CD14-positive monocyte (primary cell): ENCODE data around the gene NUAK1. TPM values are rescaled to one million over a fixed set of nuclear protein-coding genes. Genes with fewer than 3 reads are reported as not detected.

Experiments
- DNase-seq, 3 donors: peaks; one replicate each; pipeline ENCODE4 v3.0.0-alpha.2; 2011 to 2022
- H2AFZ ChIP-seq: 2 replicates; pipeline ENCODE4 v1.6.0; 2012; ENCODE audit warnings: mild to moderate bottlenecking, low read depth, low read length, inconsistent platforms; ENCODE audit not compliant: insufficient read depth, poor library complexity, severe bottlenecking
- H3K27ac ChIP-seq, 2 donors: 1 replicate in 1 of 2; 2 replicates in 1 of 2; pipeline ENCODE4 v1.5.1; 2012 to 2013; ENCODE audit warnings: low read length in 2 of 2, control low read depth in 1 of 2, inconsistent platforms in 1 of 2, low read depth in 1 of 2, mild to moderate bottlenecking in 1 of 2
- H3K27me3 ChIP-seq, 2 donors: one replicate each; pipeline versions ENCODE4 v1.6.0 to v1.6.1; 2011 to 2013; ENCODE audit warnings: low read length in 2 of 2; ENCODE audit not compliant: control insufficient read depth in 2 of 2, insufficient read depth in 2 of 2
- H3K36me3 ChIP-seq, 2 donors: replicated peaks in 1 of 2; 1 replicate in 1 of 2; 2 replicates in 1 of 2; pipeline versions ENCODE4 v1.5.1 to v1.6.1; 2012 to 2013; ENCODE audit warnings: low read length in 2 of 2, control low read depth in 1 of 2, inconsistent platforms in 1 of 2, mild to moderate bottlenecking in 1 of 2; ENCODE audit not compliant: insufficient read depth in 2 of 2, control insufficient read depth in 1 of 2
- H3K4me1 ChIP-seq, 2 donors: 1 replicate in 1 of 2; 2 replicates in 1 of 2; pipeline versions ENCODE4 v1.5.1 to v1.6.1; 2012 to 2013; ENCODE audit warnings: low read length in 2 of 2, control low read depth in 1 of 2, inconsistent platforms in 1 of 2, mild to moderate bottlenecking in 1 of 2, moderate library complexity in 1 of 2; ENCODE audit not compliant: insufficient read depth in 2 of 2, control insufficient read depth in 1 of 2
- H3K4me2 ChIP-seq: replicated peaks from 2 replicates; pipeline ENCODE3; 2012; ENCODE audit warnings: low read length, moderate library complexity, mild to moderate bottlenecking; ENCODE audit not compliant: poor library complexity, severe bottlenecking; ENCODE audit errors: extremely low read depth
- H3K4me3 ChIP-seq, 3 experiments: fragments of 200-600 bp in 1 of 3; sonication (generic) in 1 of 3; replicated peaks in 1 of 3; 1 replicate in 2 of 3; 2 replicates in 1 of 3; pipeline ENCODE4 v1.5.1; 2011 to 2013; ENCODE audit warnings: low read length in 3 of 3, mild to moderate bottlenecking in 3 of 3, control low read depth in 2 of 3, low read depth in 2 of 3, inconsistent platforms in 1 of 3, moderate library complexity in 1 of 3
- H3K79me2 ChIP-seq: 2 replicates; pipeline ENCODE4 v1.6.0; 2012; ENCODE audit warnings: mild to moderate bottlenecking, control low read depth, inconsistent platforms, low read length, moderate library complexity; ENCODE audit not compliant: insufficient read depth
- H3K9ac ChIP-seq: 2 replicates; pipeline ENCODE4 v1.6.0; 2017; ENCODE audit warnings: low read length, mild to moderate bottlenecking; ENCODE audit not compliant: insufficient read depth, poor library complexity, severe bottlenecking
- H3K9me3 ChIP-seq, 2 donors: replicated peaks in 1 of 2; 1 replicate in 1 of 2; 2 replicates in 1 of 2; pipeline versions ENCODE4 v1.5.1 to v1.6.1; 2012 to 2013; ENCODE audit warnings: low read length in 2 of 2, control low read depth in 1 of 2; ENCODE audit not compliant: control insufficient read depth in 1 of 2, insufficient read depth in 1 of 2
- H4K20me1 ChIP-seq: 2 replicates; pipeline ENCODE4 v1.6.0; 2012; ENCODE audit warnings: mild to moderate bottlenecking, low read length, control low read depth, moderate library complexity; ENCODE audit not compliant: insufficient read depth
- H3K27ac Mint-ChIP-seq, 7 donors: one replicate each; pipeline ENCODE4 v1.8.0; 2020; ENCODE audit warnings: mild to moderate bottlenecking in 7 of 7, mixed read lengths in 7 of 7, moderate library complexity in 6 of 7, inconsistent platforms in 2 of 7
- H3K27me3 Mint-ChIP-seq, 3 donors: one replicate each; pipeline ENCODE4 v1.8.0; 2021 to 2022; ENCODE audit warnings: low read depth in 3 of 3, mild to moderate bottlenecking in 3 of 3, mixed read lengths in 3 of 3, moderate library complexity in 3 of 3, inconsistent platforms in 1 of 3
- H3K36me3 Mint-ChIP-seq, 2 donors: one replicate each; pipeline ENCODE4 v1.8.0; 2020; ENCODE audit warnings: mixed read lengths in 2 of 2, inconsistent platforms in 1 of 2, mild to moderate bottlenecking in 1 of 2
- H3K4me1 Mint-ChIP-seq: one replicate; pipeline ENCODE4 v1.8.0; 2020; ENCODE audit warnings: mild to moderate bottlenecking, mixed read lengths
- H3K4me3 Mint-ChIP-seq, 2 donors: one replicate each; pipeline ENCODE4 v1.8.0; 2020; ENCODE audit warnings: mild to moderate bottlenecking in 2 of 2, mixed read lengths in 2 of 2, moderate library complexity in 1 of 2
- H3K9me3 Mint-ChIP-seq, 7 donors: one replicate each; pipeline ENCODE4 v1.8.0; 2020 to 2022; ENCODE audit warnings: mixed read lengths in 7 of 7, mild to moderate bottlenecking in 6 of 7, moderate library complexity in 6 of 7, inconsistent platforms in 2 of 7
- WGBS: methylation state at CpG from one replicate; pipeline ENCODE4 v1.1.5; 2013; ENCODE audit warnings: missing lambda C conversion rate; ENCODE audit not compliant: insufficient coverage; 5-methylcytosine and 5-hydroxymethylcytosine counted together
- intact Hi-C, 2 donors: fragments of 100-400 bp; cut with micrococcal nuclease; formaldehyde crosslinking; loops; one replicate each; pipeline versions ENCODE4 v1.15.0 to v1.15.1; 2023
- polyA plus RNA-seq, 3 donors: library from polyadenylated mRNA; depleted of rRNA in 1 of 3; unstranded in 2 of 3; stranded (reverse) in 1 of 3; fragments of 300-500 nt in 2 of 3; fragments of >200 nt in 1 of 3; fragmentation: Illumina TruSeq in 2 of 3; gene quantifications; 1 replicate in 2 of 3; 2 replicates in 1 of 3; pipeline ENCODE4 v1.2.3, GENCODE V29; 2012 to 2021
- TF ChIP-seq, protein P1 (sequence below): fragments of 200-600 bp; IDR thresholded peaks from one replicate; pipeline ENCODE4 v1.8.0; 2022; ENCODE audit warnings: antibody characterized with exemption, mild to moderate bottlenecking

The NUAK1 gene
- polyA plus RNA-seq, 3 donors = not detected

DNA sequence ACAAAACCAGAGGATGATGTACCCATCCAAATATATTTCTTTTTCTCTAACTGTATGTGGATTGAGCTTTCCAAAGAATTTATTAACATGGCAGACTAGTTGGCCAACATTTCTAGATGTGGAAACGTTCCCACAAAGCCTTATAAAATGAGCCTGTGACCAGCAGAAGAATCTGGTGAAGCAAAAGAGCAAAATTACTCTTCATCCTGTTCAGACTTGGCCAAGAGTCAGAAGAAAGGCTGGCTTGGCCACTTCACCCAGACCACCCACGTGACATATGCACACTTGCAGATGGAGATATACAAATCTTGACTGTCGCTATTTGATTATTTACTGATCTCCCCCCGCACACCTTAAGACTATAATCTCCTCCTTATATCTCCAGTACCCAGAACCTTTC is 96.7 kb downstream of the NUAK1 start:
- no peaks in the 10 kb centered on the region for H3K4me1 ChIP-seq
- no peak overlapping the region for H3K27ac Mint-ChIP-seq
- H3K4me1 Mint-ChIP-seq = no peaks in the 10 kb centered on the region
- H2AFZ ChIP-seq = no peak overlapping the region
- H3K4me3 ChIP-seq = no peak overlapping the region
- H3K4me3 Mint-ChIP-seq = no peak overlapping the region
- peaks cover 0 to 3% (median 2%) of the 10 kb centered on the region in 3 donors for H3K27me3 Mint-ChIP-seq
- H3K79me2 ChIP-seq = no peaks in the 10 kb centered on the region
- no peaks in the 10 kb centered on the region for H3K36me3 ChIP-seq
- 89% methylated on average over 2 of the region's 4 CpGs for WGBS
- H3K4me2 ChIP-seq = no peak overlapping the region
- H3K27me3 ChIP-seq = no peaks in the 10 kb centered on the region
- no peak for DNase-seq
- H3K9ac ChIP-seq = no peak overlapping the region
- TF ChIP-seq, protein P1, sequence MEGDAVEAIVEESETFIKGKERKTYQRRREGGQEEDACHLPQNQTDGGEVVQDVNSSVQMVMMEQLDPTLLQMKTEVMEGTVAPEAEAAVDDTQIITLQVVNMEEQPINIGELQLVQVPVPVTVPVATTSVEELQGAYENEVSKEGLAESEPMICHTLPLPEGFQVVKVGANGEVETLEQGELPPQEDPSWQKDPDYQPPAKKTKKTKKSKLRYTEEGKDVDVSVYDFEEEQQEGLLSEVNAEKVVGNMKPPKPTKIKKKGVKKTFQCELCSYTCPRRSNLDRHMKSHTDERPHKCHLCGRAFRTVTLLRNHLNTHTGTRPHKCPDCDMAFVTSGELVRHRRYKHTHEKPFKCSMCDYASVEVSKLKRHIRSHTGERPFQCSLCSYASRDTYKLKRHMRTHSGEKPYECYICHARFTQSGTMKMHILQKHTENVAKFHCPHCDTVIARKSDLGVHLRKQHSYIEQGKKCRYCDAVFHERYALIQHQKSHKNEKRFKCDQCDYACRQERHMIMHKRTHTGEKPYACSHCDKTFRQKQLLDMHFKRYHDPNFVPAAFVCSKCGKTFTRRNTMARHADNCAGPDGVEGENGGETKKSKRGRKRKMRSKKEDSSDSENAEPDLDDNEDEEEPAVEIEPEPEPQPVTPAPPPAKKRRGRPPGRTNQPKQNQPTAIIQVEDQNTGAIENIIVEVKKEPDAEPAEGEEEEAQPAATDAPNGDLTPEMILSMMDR = no peak
- no peaks in the 10 kb centered on the region for H4K20me1 ChIP-seq
- intact Hi-C loops = no loop called here
- H3K36me3 Mint-ChIP-seq = no peaks in the 10 kb centered on the region
- H3K9me3 Mint-ChIP-seq = peaks cover 0 to 19% (median 4%) of the 10 kb centered on the region in 7 donors
- peaks cover 6 to 18% of the 10 kb centered on the region in 2 donors for H3K9me3 ChIP-seq
- H3K27ac ChIP-seq = no peak overlapping the region

DNA sequence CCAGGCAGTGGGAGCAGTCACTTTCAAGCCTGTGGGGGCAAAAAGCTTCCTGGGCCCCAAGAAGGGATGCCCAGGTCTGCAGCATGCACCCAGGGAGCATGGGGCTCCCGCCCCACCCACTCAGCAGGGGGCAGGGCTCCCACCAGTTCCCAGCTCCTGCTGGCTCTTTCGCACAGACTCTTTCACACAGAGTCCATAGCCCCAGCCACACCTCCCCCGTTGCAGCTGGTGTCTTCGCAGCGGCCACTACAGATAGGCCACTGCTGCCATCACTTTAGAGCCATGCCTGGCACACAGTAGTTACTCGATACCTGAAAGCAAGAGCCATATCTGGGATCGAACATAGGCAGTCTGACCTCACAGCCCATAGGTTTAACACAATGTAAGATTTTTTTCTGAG is 98.2 kb downstream of the NUAK1 start:
- H3K36me3 ChIP-seq = no peaks in the 10 kb centered on the region
- H3K4me1 ChIP-seq = no peaks in the 10 kb centered on the region
- intact Hi-C loops = no loop called here
- H3K27me3 ChIP-seq = no peaks in the 10 kb centered on the region
- H3K4me1 Mint-ChIP-seq = no peaks in the 10 kb centered on the region
- no peak overlapping the region for H3K27ac Mint-ChIP-seq
- TF ChIP-seq, protein P1 = no peak
- peaks cover 0 to 4% (median 3%) of the 10 kb centered on the region in 3 donors for H3K27me3 Mint-ChIP-seq
- H3K79me2 ChIP-seq = no peaks in the 10 kb centered on the region
- H3K9ac ChIP-seq = no peak overlapping the region
- H3K4me3 ChIP-seq = no peak overlapping the region
- H3K36me3 Mint-ChIP-seq = no peaks in the 10 kb centered on the region
- peaks cover 6 to 18% of the 10 kb centered on the region in 2 donors for H3K9me3 ChIP-seq
- no peak overlapping the region for H3K4me2 ChIP-seq
- no peak overlapping the region for H3K27ac ChIP-seq
- H2AFZ ChIP-seq = no peak overlapping the region
- WGBS = 88% methylated on average over 5 of the region's 7 CpGs
- no peak for DNase-seq
- no peak overlapping the region for H3K4me3 Mint-ChIP-seq
- no peaks in the 10 kb centered on the region for H4K20me1 ChIP-seq
- peaks cover 0 to 22% (median 4%) of the 10 kb centered on the region in 7 donors for H3K9me3 Mint-ChIP-seq
